K562 (cell line): ENCODE measurements around the gene CD93. TPM values are rescaled to one million over a fixed set of nuclear protein-coding genes. Genes with fewer than 3 reads are reported as not detected.

ENCODE experiments used
- ATAC-seq: fragments of 200-7000 bp; cut with Tn5 transposase; 3 replicates; pipeline ENCODE4 v1.9.1; 2020; ENCODE audit warnings: moderate library complexity
- BruUV-seq: library from RNA; stranded (reverse); fragments of 400-500 nt; replicated peaks from 2 replicates; lab custom pipeline; 2021; lab: Mats Ljungman, UMichigan
- CTCF ChIA-PET: fragments of 300-600 bp; formaldehyde crosslinking; extraction: SDS; loops from one replicate; lab custom pipeline; 2021; ENCODE audit warnings: low intra/inter-chr PET ratio; lab: Yijun Ruan, JAX
- POLR2A ChIA-PET: fragments of 300-600, 350-650 bp; sonication (Branson Sonifier 250); formaldehyde crosslinking; extraction: SDS; loops from one replicate; lab custom pipeline; 2021; ENCODE audit warnings: antibody characterized with exemption, inconsistent platforms; lab: Yijun Ruan, JAX
- DNase-seq, 4 experiments: peaks; one replicate each; pipeline versions ENCODE4 v3.0.0 to v3.0.0-alpha.2; 2011 to 2018; ENCODE audit warnings: low spot score in 3 of 4, mixed read lengths in 3 of 4; ENCODE audit errors: extremely low read depth in 1 of 4
- FAIRE-seq: peaks from 2 replicates; lab custom pipeline; 2011; peaks lifted over from hg19 to GRCh38; lab: Jason Lieb, UNC
- H2AFZ ChIP-seq: 2 replicates; pipeline ENCODE4 v1.6.0; 2011; ENCODE audit warnings: low read depth, low read length, control low read depth, inconsistent platforms
- H3K27ac ChIP-seq: fragments of 200-600 bp; 3 replicates; pipeline ENCODE4 v1.8.0; 2011; ENCODE audit warnings: low read depth, mild to moderate bottlenecking, control low read depth, inconsistent platforms, low read length, moderate library complexity, mixed read lengths; ENCODE audit errors: extremely low read depth
- H3K27me3 ChIP-seq, 2 experiments: fragments of 300-600 bp in 1 of 2; 2 replicates in 1 of 2; 3 replicates in 1 of 2; pipeline versions ENCODE4 v1.6.0 to v1.8.0; 2011; ENCODE audit warnings: inconsistent platforms in 2 of 2, low read length in 2 of 2, mild to moderate bottlenecking in 1 of 2, mixed read lengths in 1 of 2, moderate library complexity in 1 of 2; ENCODE audit not compliant: control insufficient read depth in 2 of 2, insufficient read depth in 2 of 2
- H3K36me3 ChIP-seq: fragments of 300-600 bp; 3 replicates; pipeline ENCODE4 v1.8.0; 2011; ENCODE audit warnings: mild to moderate bottlenecking, low read length, inconsistent platforms; ENCODE audit not compliant: control insufficient read depth, insufficient read depth
- H3K4me1 ChIP-seq, 2 experiments: fragments of 200-600 bp in 1 of 2; replicated peaks in 1 of 2; 2 replicates in 1 of 2; 3 replicates in 1 of 2; pipeline versions ENCODE4 v1.5.1 to v1.8.0; 2011; ENCODE audit warnings: inconsistent platforms in 2 of 2, low read length in 2 of 2, mild to moderate bottlenecking in 1 of 2, mixed read lengths in 1 of 2, moderate library complexity in 1 of 2; ENCODE audit not compliant: control insufficient read depth in 2 of 2, insufficient read depth in 2 of 2
- H3K4me2 ChIP-seq: 2 replicates; pipeline ENCODE4 v1.6.1; 2011; ENCODE audit warnings: low read length, control low read depth, inconsistent platforms, mixed read lengths; ENCODE audit not compliant: insufficient read depth
- H3K4me3 ChIP-seq: fragments of 200-600 bp; sonication (generic), shearing (Covaris generic); 2 replicates; pipeline ENCODE4 v1.5.1; 2016; ENCODE audit warnings: control low read depth, inconsistent platforms
- H3K79me2 ChIP-seq: fragments of 200-600 bp; 3 replicates; pipeline ENCODE4 v1.8.0; 2011; ENCODE audit warnings: low read length, inconsistent platforms; ENCODE audit not compliant: control insufficient read depth, insufficient read depth
- H3K9ac ChIP-seq, 2 experiments: 2 replicates each; pipeline versions ENCODE4 v1.6.0 to v1.6.1; 2011; ENCODE audit warnings: low read depth in 2 of 2, low read length in 2 of 2, control low read depth in 1 of 2, inconsistent platforms in 1 of 2, mild to moderate bottlenecking in 1 of 2, mixed read lengths in 1 of 2; ENCODE audit not compliant: insufficient read depth in 1 of 2
- H3K9me1 ChIP-seq: one replicate; pipeline ENCODE4 v1.6.0; 2011; ENCODE audit warnings: inconsistent platforms, mild to moderate bottlenecking, low read length, moderate library complexity; ENCODE audit not compliant: control insufficient read depth, insufficient read depth
- H3K9me3 ChIP-seq: replicated peaks from 2 replicates; pipeline ENCODE4 v1.5.1; 2011; ENCODE audit warnings: low read depth, low read length, inconsistent platforms; ENCODE audit not compliant: control insufficient read depth, insufficient read depth
- H4K20me1 ChIP-seq: replicated peaks from 2 replicates; pipeline ENCODE4 v1.6.1; 2011; ENCODE audit warnings: low read length, inconsistent platforms, mixed read lengths; ENCODE audit not compliant: control insufficient read depth, insufficient read depth
- CREB1 ChIP-seq, 2 experiments: sonication (generic) in 1 of 2; formaldehyde crosslinking in 1 of 2; IDR thresholded peaks; 2 replicates each; pipeline versions ENCODE4 v1.6.1 to v1.8.0; 2012 to 2022; ENCODE audit warnings: inconsistent platforms in 1 of 2, mild to moderate bottlenecking in 1 of 2, missing genetic modification reagents in 1 of 2, moderate library complexity in 1 of 2
- GATAD2B ChIP-seq: fragments of 450-650 bp; IDR thresholded peaks from 2 replicates; pipeline ENCODE4 v1.6.1; 2017; ENCODE audit warnings: mild to moderate bottlenecking, borderline replicate concordance
- GMEB1 ChIP-seq: fragments of 250-450 bp; sonication (Bioruptor Pico); IDR thresholded peaks from 2 replicates; pipeline ENCODE4 v1.4.0; 2020; ENCODE audit warnings: mild to moderate bottlenecking
- RAD21 ChIP-seq, 2 experiments: fragments of 250-450 bp in 1 of 2; fragments of 450-650 bp in 1 of 2; sonication (Bioruptor Pico) in 1 of 2; formaldehyde crosslinking in 1 of 2; IDR thresholded peaks in 1 of 2; conservative IDR thresholded peaks in 1 of 2; 2 replicates each; pipeline versions ENCODE4 v1.4.0 to v1.8.0; 2020 to 2022; ENCODE audit warnings: mild to moderate bottlenecking in 2 of 2, moderate library complexity in 1 of 2
- RFX1 ChIP-seq: fragments of 450-650 bp; IDR thresholded peaks from 2 replicates; pipeline ENCODE4 v1.6.1; 2016; ENCODE audit warnings: mild to moderate bottlenecking, moderate library complexity
- U2AF1 ChIP-seq: fragments of 200-400 bp; formaldehyde crosslinking; optimal IDR thresholded peaks from 2 replicates; pipeline ENCODE3; 2017; ENCODE audit warnings: mild to moderate bottlenecking, low read depth, low read length, moderate library complexity
- U2AF2 ChIP-seq: fragments of 200-400 bp; formaldehyde crosslinking; optimal IDR thresholded peaks from 2 replicates; pipeline ENCODE3; 2017; ENCODE audit warnings: low read depth, mild to moderate bottlenecking, low read length
- ZNF140 ChIP-seq: fragments of 250-450 bp; sonication (Bioruptor Pico); IDR thresholded peaks from 2 replicates; pipeline ENCODE4 v1.8.0; 2021; ENCODE audit warnings: moderate library complexity, mild to moderate bottlenecking, inconsistent platforms
- ZNF57 ChIP-seq: fragments of 450-650 bp; formaldehyde crosslinking; IDR thresholded peaks from 2 replicates; pipeline ENCODE4 v1.4.0; 2020; ENCODE audit warnings: mild to moderate bottlenecking, moderate library complexity
- WGBS: fragments of 100-300 bp; shearing (Covaris generic); methylation state at CpG from one replicate; pipeline ENCODE4 v1.1.6; 2016; ENCODE audit warnings: low coverage, mixed read lengths; ENCODE audit not compliant: insufficient coverage; ENCODE audit errors: missing lambda C conversion rate; 5-methylcytosine and 5-hydroxymethylcytosine counted together
- in situ Hi-C: fragments of 300-500 bp; cut with MboI; formaldehyde crosslinking; loops from 4 replicates; pipeline ENCODE4 v1.15.0; 2018; ENCODE audit warnings: inconsistent platforms, mixed read lengths
- intact Hi-C: fragments of 100-400 bp; cut with micrococcal nuclease; formaldehyde crosslinking; loops from 2 replicates; pipeline ENCODE4 v1.14.2; 2022
- polyA plus RNA-seq, 8 experiments: library from polyadenylated mRNA; depleted of rRNA in 4 of 8; stranded (reverse) in 5 of 8; unstranded in 3 of 8; fragments of >200 nt; fragmentation: Nextera tagmentation in 2 of 8; fragmentation: Illumina TruSeq in 1 of 8; extraction: Ambion mirVana in 2 of 8; extraction: Trizol in 1 of 8; gene quantifications; 2 replicates each; pipeline versions ENCODE4 v1.2.1 to v1.2.3, GENCODE V29; 2011 to 2014; ENCODE audit warnings: inconsistent platforms in 1 of 8, missing spikeins in 1 of 8
- total RNA-seq, 7 experiments: library from RNA; depleted of rRNA in 6 of 7; stranded (reverse); fragments of >200 nt in 6 of 7; fragmentation: Illumina TruSeq in 2 of 7; extraction: Trizol in 2 of 7; gene quantifications; 2 replicates each; pipeline versions ENCODE4 v1.2.1 to v1.2.3, GENCODE V29; 2011 to 2021; ENCODE audit warnings: low replicate concordance in 1 of 7
- TF ChIP-seq, protein P1 (sequence below): fragments of 250-450 bp; sonication (Bioruptor Pico); IDR thresholded peaks from 2 replicates; pipeline ENCODE4 v1.8.0; 2022; ENCODE audit warnings: moderate library complexity, mild to moderate bottlenecking, inconsistent platforms
- TF ChIP-seq, protein P2 (sequence below), 3 experiments: fragments of 200-800 bp in 1 of 3; sonication (Bioruptor generic) in 1 of 3; sonication (generic) in 1 of 3; formaldehyde crosslinking in 1 of 3; IDR thresholded peaks; 2 replicates each; pipeline versions ENCODE4 v1.6.1 to v1.8.0; 2016 to 2022; ENCODE audit warnings: mild to moderate bottlenecking in 2 of 3, missing compliant biosample characterization in 2 of 3, missing genetic modification characterization in 2 of 3, missing genetic modification reagents in 1 of 3
- TF ChIP-seq, protein P3 (sequence below): sonication (generic); formaldehyde crosslinking; IDR thresholded peaks from 2 replicates; pipeline ENCODE4 v1.8.0; 2022; ENCODE audit warnings: missing genetic modification reagents, mild to moderate bottlenecking, borderline replicate concordance
- TF ChIP-seq, protein P4 (sequence below), 3 experiments: IDR thresholded peaks in 2 of 3; conservative IDR thresholded peaks in 1 of 3; 2 replicates each; pipeline ENCODE4 v1.5.1; 2011 to 2012; ENCODE audit warnings: low read length in 3 of 3, mild to moderate bottlenecking in 3 of 3, control low read depth in 2 of 3, improper control_type of control experiment in 1 of 3, inconsistent platforms in 1 of 3, low read depth in 1 of 3, mixed read lengths in 1 of 3, moderate library complexity in 1 of 3; ENCODE audit not compliant: insufficient read depth in 2 of 3

Gene CD93
- total and polyA plus RNA-seq, 9 of the 15 experiments (the other 6 are each of a cell fraction or from before 2014, with no cell fraction given): 0.03 to 0.20 (median 0.05) TPM

- TF ChIP-seq, protein P1, sequence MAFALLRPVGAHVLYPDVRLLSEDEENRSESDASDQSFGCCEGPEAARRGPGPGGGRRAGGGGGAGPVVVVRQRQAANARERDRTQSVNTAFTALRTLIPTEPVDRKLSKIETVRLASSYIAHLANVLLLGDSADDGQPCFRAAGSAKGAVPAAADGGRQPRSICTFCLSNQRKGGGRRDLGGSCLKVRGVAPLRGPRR (CRISPR knock-in tag): no peak
- TF ChIP-seq, protein P2, sequence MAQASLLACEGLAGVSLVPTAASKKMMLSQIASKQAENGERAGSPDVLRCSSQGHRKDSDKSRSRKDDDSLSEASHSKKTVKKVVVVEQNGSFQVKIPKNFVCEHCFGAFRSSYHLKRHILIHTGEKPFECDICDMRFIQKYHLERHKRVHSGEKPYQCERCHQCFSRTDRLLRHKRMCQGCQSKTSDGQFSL (CRISPR knock-in tag; IDR thresholded peaks at IDR 0.05): no peak
- TF ChIP-seq, protein P2 (tag; IDR thresholded peaks at IDR 0.05): no peak
- TF ChIP-seq RFX1 (no peak), GMEB1 (CRISPR knock-in tag) (no peak), U2AF1 (no peak), GATAD2B (no peak)
- TF ChIP-seq, all 486 proteins: peak for 0
Measured at GRCh38 chr20:23059001-23059400, 27.1 kb downstream of the CD93 start (continued).

DNA sequence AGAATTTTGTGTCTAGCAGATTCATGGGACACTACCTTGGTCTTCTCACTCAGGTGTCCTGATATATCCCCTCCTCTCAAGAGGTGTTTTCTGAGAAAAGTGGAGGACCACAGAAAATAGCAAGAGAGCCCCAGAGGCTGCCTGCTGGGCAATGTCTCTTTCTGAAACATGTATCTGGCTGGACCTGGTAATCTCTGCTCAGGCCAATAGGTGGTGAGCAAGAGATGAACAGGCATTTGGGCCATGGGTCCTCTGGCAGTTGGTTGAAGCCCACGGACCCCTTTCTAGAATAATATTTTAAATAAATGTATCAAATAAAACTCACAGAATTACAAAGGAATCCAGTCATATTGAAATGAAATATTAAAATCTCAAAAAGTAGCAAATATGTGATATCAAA lies 27.9 kb downstream of the CD93 start:
- WGBS: 0% methylated on average over 1 of the region's 1 CpG

More for the DNA sequence above, 27.9 kb downstream of the CD93 start:
- H2AFZ ChIP-seq: no peak overlapping the region
- H3K9me3 ChIP-seq: no peaks in the 10 kb centered on the region
- in situ Hi-C loops (loop anchor here (10.0 kb wide), 1 partner anchor 287 kb away; no protein-coding TSS in a partner anchor), intact Hi-C loops (loop anchor here (10.0 kb wide), 1 partner anchor 287 kb away; no protein-coding TSS in a partner anchor)
- TF ChIP-seq ZNF140 (CRISPR knock-in tag): no peak
- no peak for TF ChIP-seq ZNF57 (CRISPR knock-in tag)
- TF ChIP-seq, protein P3, sequence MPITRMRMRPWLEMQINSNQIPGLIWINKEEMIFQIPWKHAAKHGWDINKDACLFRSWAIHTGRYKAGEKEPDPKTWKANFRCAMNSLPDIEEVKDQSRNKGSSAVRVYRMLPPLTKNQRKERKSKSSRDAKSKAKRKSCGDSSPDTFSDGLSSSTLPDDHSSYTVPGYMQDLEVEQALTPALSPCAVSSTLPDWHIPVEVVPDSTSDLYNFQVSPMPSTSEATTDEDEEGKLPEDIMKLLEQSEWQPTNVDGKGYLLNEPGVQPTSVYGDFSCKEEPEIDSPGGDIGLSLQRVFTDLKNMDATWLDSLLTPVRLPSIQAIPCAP: no peak
- peak in 1 of 2 experiments; percentile 46; a peak in 2 of 4 replicates for TF ChIP-seq RAD21 (CRISPR knock-in tag; conservative IDR thresholded peaks at IDR 0.05 in 1 of 2, IDR thresholded peaks at IDR 0.05 in 1 of 2)
- TF ChIP-seq CREB1 (IDR thresholded peaks at IDR 0.05): no peak
- no peak for TF ChIP-seq CREB1 (CRISPR knock-in tag; IDR thresholded peaks at IDR 0.05)
- TF ChIP-seq, protein P4, sequence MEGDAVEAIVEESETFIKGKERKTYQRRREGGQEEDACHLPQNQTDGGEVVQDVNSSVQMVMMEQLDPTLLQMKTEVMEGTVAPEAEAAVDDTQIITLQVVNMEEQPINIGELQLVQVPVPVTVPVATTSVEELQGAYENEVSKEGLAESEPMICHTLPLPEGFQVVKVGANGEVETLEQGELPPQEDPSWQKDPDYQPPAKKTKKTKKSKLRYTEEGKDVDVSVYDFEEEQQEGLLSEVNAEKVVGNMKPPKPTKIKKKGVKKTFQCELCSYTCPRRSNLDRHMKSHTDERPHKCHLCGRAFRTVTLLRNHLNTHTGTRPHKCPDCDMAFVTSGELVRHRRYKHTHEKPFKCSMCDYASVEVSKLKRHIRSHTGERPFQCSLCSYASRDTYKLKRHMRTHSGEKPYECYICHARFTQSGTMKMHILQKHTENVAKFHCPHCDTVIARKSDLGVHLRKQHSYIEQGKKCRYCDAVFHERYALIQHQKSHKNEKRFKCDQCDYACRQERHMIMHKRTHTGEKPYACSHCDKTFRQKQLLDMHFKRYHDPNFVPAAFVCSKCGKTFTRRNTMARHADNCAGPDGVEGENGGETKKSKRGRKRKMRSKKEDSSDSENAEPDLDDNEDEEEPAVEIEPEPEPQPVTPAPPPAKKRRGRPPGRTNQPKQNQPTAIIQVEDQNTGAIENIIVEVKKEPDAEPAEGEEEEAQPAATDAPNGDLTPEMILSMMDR (IDR thresholded peaks at IDR 0.05 in 2 of 3, conservative IDR thresholded peaks at IDR 0.05 in 1 of 3; ENCODE audit: insufficient read depth in 2 of 3, low read depth in 1 of 3, low read length in 3 of 3): peak; percentile 33 to 41 (median 39); a peak in 4 of 6 replicates
- no peak for TF ChIP-seq U2AF2
- no peaks in the 10 kb centered on the region for H3K27me3 ChIP-seq
- H3K9me1 ChIP-seq: no peaks in the 10 kb centered on the region
- POLR2A ChIA-PET: no interaction called here
- no peaks in the 10 kb centered on the region for H3K36me3 ChIP-seq
- H3K4me2 ChIP-seq: no peak overlapping the region
- FAIRE-seq (peak; percentile 15), ATAC-seq (peak; percentile 59; the same call in 2 of the 3 replicates), DNase-seq (no peak)
- H3K4me1 ChIP-seq: peaks cover 2 to 24% of the 10 kb centered on the region in 2 experiments; a peak in 4 of 5 replicates
- H4K20me1 ChIP-seq: no peaks in the 10 kb centered on the region
- H3K27ac ChIP-seq: no peak overlapping the region
- H3K79me2 ChIP-seq: no peaks in the 10 kb centered on the region
- no peak overlapping the region for H3K4me3 ChIP-seq
- H3K9ac ChIP-seq: no peak overlapping the region
- no TSS peak for BruUV-seq
- CTCF ChIA-PET: no interaction called here
